Activated T-cell treated with anti-CD3 and anti-CD28 coated beads for 24 hours (primary cell): Measurements from ENCODE around the gene ANAPC4.

Experiments used
- DNase-seq: peaks from one replicate; pipeline ENCODE4 v3.0.0-alpha.2; 2020; ENCODE audit warnings: low read depth

The ANAPC4 gene

GRCh38 chr4:25377572-25378436, 741 bp downstream of the ANAPC4 start:
- no peak for DNase-seq

DNA sequence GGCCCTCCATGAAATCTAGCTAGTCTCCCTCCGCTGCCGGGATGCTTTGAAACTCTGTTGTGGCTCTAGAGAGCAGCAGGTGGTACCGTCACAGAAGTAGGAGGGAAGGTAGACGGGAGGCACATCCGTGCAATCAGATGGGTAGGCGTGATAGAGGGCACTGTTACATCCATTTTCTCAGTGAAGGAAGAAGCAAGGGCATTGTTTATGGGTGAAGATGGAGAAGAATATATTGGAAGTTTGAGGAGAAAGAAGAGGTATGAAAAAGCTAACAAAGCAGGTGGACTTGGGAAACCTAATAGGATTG, 1.3 kb downstream of the ANAPC4 start:
- no peak for DNase-seq

GRCh38 chr4:25379591-25379990, 2.5 kb downstream of the ANAPC4 start:
- DNase-seq = no peak

- no peak for DNase-seq
Measured at GRCh38 chr4:25383647-25384046, 6.6 kb downstream of the ANAPC4 start.

- no peak for DNase-seq
Measured at GRCh38 chr4:25386926-25387325, 9.9 kb downstream of the ANAPC4 start.

DNA sequence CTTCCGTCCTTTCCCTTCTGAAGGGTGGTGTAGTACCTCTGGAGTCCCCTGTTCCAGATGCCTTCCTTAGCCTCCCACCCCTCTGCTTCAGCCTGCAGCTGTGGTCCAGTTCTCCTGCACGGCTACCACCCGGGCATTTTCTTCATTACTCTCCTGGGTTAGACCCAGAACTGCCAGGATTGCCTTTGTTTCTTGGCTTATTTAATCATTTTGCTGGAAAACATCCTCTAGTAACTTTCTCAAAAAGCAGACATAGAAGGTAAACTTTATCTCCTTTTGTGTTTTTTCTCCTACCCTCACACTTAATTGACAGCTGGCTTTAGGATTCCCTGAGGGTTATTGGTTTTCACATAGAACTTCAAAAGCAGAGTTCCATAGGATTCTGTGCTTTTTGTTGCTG, 20.2 kb downstream of the ANAPC4 start:
- no peak for DNase-seq

GRCh38 chr4:25399510-25399909, 22.4 kb downstream of the ANAPC4 start:
- DNase-seq = no peak

- no peak for DNase-seq
Measured at GRCh38 chr4:25401066-25401465, 24.0 kb downstream of the ANAPC4 start.

DNA sequence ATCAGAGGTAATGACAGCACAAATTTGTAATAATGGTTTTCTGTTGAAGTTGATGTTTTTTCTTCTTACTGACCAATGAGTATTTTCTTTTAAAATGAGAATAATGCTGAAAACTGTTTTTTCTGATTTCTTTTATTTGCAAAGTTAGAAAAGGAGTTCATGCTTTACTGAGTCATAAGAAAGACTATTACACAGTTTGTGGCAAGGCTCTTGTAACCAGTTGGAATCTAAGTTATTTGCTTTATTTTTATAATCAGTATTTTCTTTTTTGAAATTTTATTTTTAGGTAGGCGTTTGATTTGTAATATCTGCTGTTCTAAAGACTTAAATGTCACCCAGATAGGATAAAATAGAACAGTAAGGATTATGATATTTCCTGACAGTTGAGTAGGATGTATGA, 25.5 kb downstream of the ANAPC4 start:
- DNase-seq = no peak

GRCh38 chr4:25403699-25404098, 26.6 kb downstream of the ANAPC4 start:
- DNase-seq = no peak

DNA sequence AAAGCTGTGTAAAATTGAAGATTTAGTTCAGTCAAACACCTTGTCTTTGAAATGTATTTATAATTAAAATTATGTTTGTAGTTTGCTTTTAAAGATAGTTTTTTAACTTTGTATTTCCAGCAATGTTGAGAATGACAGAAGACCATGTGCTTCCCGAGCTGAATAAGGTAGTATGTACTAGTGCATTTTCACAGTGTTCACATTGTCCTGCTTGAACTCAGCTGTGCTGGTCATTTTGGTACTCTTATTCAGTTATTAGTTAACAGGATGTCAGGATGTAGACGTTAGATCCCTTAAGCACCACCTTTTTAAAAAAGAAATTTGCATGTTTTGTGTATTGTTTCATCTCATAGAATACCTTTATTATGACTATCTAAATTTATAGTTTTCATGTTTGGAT, 28.4 kb downstream of the ANAPC4 start:
- no peak for DNase-seq

DNA sequence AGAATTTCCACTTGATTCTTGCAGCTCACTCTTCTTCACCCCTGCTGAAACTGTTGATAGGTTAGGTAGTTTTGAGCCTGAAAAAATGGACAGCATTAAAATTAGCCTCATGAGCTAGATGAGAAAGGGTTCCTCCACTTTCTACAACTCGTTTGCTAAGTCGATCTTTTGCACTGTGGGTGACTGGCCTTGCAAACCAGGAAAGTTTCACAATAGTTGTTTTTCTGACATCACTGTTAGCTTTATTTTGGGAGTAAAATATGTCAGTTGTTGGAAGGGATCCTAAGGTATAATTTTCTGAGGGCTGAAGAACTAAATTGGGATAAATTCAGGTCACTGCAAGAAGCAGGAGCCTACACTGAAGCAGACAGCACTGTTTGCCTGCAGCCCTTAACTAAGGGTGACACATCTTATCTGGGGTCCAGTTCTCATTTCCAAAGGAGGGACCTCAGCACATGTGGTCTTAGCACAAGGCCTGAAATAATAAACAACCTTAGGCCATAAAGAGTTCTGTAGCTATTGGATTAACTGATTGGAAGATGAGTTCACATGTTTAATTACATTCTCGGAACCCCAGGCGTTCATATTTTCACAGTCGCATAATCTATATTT, 29.1 kb downstream of the ANAPC4 start:
- DNase-seq = no peak

DNA sequence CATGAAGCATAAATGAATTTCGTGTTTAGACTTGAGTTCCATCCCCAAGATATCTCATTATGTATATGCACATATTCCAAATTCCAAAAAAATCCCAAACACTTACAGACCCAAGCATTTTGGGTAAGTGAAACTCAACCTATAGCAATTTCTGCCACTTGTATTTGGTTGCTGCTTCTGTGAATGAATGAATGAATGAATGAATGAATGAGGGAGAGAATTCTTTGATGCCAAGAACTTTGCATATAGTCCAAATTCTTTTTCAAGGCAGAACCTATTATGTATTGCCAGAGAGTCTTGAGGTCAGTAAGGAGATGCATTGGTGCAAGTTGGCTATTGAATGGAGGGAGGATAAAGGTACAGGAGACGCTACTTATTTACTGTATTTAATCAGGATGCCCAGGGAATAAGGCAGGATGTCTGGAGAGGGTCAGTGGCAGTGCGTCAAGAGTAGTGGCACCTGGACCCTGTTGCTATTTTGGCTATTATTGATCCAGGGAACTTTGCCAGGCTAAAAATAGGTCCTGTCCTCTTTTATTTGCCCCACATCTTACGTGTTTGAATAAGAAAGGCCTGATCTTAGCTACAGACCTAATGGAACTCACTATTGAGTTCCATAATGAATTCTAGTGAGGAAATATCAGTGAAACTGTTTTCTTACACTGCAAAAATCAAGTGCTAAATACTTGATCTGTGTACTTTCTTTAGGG, 33.9 kb downstream of the ANAPC4 start:
- no peak for DNase-seq

DNA sequence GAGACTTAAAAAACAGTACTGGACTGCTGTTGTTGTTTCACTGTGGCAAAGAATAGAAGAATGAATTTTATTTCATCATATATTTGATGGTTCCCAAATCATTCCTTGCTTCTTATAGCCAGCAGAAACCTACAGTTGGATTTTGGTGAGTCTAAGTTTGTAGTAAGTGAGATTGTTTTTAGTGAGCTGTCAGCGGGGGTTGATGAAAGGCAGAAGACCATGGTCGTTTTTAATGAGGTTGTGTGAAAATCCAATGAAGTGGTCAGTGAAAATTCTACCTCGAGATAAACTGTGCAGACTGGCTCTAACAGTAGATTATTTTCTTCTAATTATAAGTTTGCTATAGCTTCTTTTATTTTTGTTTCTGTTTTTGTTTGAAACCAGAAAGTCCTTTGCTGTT, 36.2 kb downstream of the ANAPC4 start:
- no peak for DNase-seq

- DNase-seq = no peak
Measured at GRCh38 chr4:25417014-25417413, 40.0 kb downstream of the ANAPC4 start.

- no peak for DNase-seq
Measured at GRCh38 chr4:25420931-25421330, 43.9 kb downstream of the ANAPC4 start.

GRCh38 chr4:25421816-25422525, 44.9 kb downstream of the ANAPC4 start:
- DNase-seq = no peak

- DNase-seq = no peak
Measured at GRCh38 chr4:25423548-25423947, 46.5 kb downstream of the ANAPC4 start.

GRCh38 chr4:25424539-25425228, 47.6 kb downstream of the ANAPC4 start:
- DNase-seq = no peak

DNA sequence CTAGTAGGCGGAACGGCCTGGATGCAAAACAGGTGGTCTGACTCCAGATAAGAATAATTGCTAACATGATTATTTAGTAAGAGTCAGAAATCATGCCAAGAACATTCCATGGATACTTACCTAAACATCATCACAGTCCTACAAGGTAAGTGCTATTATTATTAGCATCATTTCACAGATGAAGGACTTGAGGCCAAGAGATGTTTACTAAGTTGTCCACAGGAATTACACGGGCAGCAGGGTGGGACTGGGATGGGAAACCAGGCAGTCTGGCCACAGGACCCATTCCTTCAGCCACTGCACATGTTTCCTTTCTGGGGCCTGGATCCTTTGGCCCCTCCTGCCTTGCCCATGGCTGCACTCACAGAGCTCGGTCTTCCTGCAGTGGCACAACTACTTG, 48.3 kb downstream of the ANAPC4 start:
- DNase-seq = no peak

- DNase-seq = no peak
Measured at GRCh38 chr4:25427871-25428270, 50.8 kb downstream of the ANAPC4 start.

DNA sequence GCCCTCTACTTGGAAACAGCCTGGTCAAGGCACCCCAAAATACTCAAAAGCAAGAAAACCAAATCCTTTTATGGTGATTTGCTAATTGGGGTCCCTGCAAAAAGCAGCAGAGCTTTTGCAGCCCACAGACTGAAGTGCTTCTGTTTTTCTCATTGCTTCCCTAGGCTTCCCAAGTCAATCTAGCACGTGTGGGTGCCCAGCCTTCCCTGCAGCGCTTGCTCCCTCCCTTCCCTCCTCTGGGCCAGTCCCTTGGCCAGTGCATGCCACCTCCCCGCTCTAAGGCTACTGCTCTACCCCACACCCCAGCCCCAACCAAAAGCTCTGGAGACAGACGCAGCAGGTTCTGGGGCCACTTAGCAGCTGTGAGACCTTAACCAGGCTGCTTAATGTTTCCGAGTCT, 53.6 kb downstream of the ANAPC4 start:
- no peak for DNase-seq
